HepG2 (cell line): Measurements from ENCODE around the gene TRERF1. TPM values are rescaled to one million over a fixed set of nuclear protein-coding genes. Genes with fewer than 3 reads are reported as not detected.

Experiments
- AGO2 ChIP-seq: fragments of 200-400 bp; formaldehyde crosslinking; optimal IDR thresholded peaks from 2 replicates; pipeline ENCODE3; 2017; ENCODE audit warnings: mild to moderate bottlenecking, low read depth, low read length, moderate library complexity
- ATF5 ChIP-seq: sonication (generic); formaldehyde crosslinking; IDR thresholded peaks from 2 replicates; pipeline ENCODE4 v1.4.0; 2020; ENCODE audit warnings: mild to moderate bottlenecking, low read depth, missing genetic modification reagents
- HMG20B ChIP-seq: conservative IDR thresholded peaks from 2 replicates; pipeline ENCODE4 v1.6.1; 2016; ENCODE audit warnings: missing genetic modification reagents, missing compliant biosample characterization
- KAT2B ChIP-seq: fragments of 150-350 bp; IDR thresholded peaks from 2 replicates; pipeline ENCODE4 v1.6.1; 2014; ENCODE audit warnings: low read depth, low read length, borderline replicate concordance
- MZF1 ChIP-seq: sonication (generic); formaldehyde crosslinking; IDR thresholded peaks from 2 replicates; pipeline ENCODE4 v1.8.1; 2023; ENCODE audit warnings: mild to moderate bottlenecking, missing genetic modification reagents, borderline replicate concordance
- ONECUT2 ChIP-seq: sonication (generic); formaldehyde crosslinking; IDR thresholded peaks from 2 replicates; pipeline ENCODE4 v1.4.0; 2020; ENCODE audit warnings: missing genetic modification reagents
- POLR2AphosphoS5 ChIP-seq: IDR thresholded peaks from 2 replicates; pipeline ENCODE4 v1.6.1; 2012; ENCODE audit warnings: low read depth, low read length
- RBAK ChIP-seq: sonication (generic); formaldehyde crosslinking; IDR thresholded peaks from 2 replicates; pipeline ENCODE4 v1.5.1; 2020; ENCODE audit warnings: mild to moderate bottlenecking, missing genetic modification reagents
- REPIN1 ChIP-seq: sonication (generic); formaldehyde crosslinking; IDR thresholded peaks from 2 replicates; pipeline ENCODE4 v1.8.0; 2022; ENCODE audit warnings: missing genetic modification reagents, low read depth, mild to moderate bottlenecking, borderline replicate concordance
- RFX1 ChIP-seq: fragments of 450-650 bp; IDR thresholded peaks from 2 replicates; pipeline ENCODE4 v1.6.1; 2017
- SMAD9 ChIP-seq: sonication (generic); formaldehyde crosslinking; IDR thresholded peaks from 2 replicates; pipeline ENCODE4 v1.5.1; 2020; ENCODE audit warnings: mild to moderate bottlenecking, missing genetic modification reagents
- SRSF1 ChIP-seq: fragments of 200-400 bp; formaldehyde crosslinking; optimal IDR thresholded peaks from 2 replicates; pipeline ENCODE3; 2017; ENCODE audit warnings: mild to moderate bottlenecking, low read depth, low read length, moderate library complexity
- STAG1 ChIP-seq: sonication (generic); formaldehyde crosslinking; IDR thresholded peaks from 2 replicates; pipeline ENCODE4 v1.4.0; 2020; ENCODE audit warnings: missing genetic modification reagents
- TP53 ChIP-seq: sonication (generic); formaldehyde crosslinking; conservative IDR thresholded peaks from 2 replicates; pipeline ENCODE4 v1.4.0; 2020; ENCODE audit warnings: missing genetic modification reagents
- YEATS4 ChIP-seq: sonication (generic); formaldehyde crosslinking; IDR thresholded peaks from 2 replicates; pipeline ENCODE4 v1.4.0; 2020; ENCODE audit warnings: missing genetic modification reagents, borderline replicate concordance
- ZBTB43 ChIP-seq: sonication (generic); formaldehyde crosslinking; conservative IDR thresholded peaks from 2 replicates; pipeline ENCODE4 v1.4.0; 2020; ENCODE audit warnings: missing genetic modification reagents
- ZNF260 ChIP-seq: sonication (generic); formaldehyde crosslinking; IDR thresholded peaks from 2 replicates; pipeline ENCODE4 v1.4.0; 2020; ENCODE audit warnings: missing genetic modification reagents, low read depth, mild to moderate bottlenecking, borderline replicate concordance
- ZNF572 ChIP-seq: sonication (generic); formaldehyde crosslinking; IDR thresholded peaks from 2 replicates; pipeline ENCODE4 v1.5.1; 2020; ENCODE audit warnings: mild to moderate bottlenecking, missing genetic modification reagents
- ZNF773 ChIP-seq: sonication (generic); formaldehyde crosslinking; IDR thresholded peaks from 2 replicates; pipeline ENCODE4 v1.4.0; 2020; ENCODE audit warnings: missing genetic modification reagents, borderline replicate concordance
- polyA plus RNA-seq, 8 experiments: library from polyadenylated mRNA; depleted of rRNA in 3 of 8; stranded (reverse) in 7 of 8; unstranded in 1 of 8; fragments of >200 nt; fragmentation: Illumina TruSeq in 4 of 8; extraction: Trizol in 4 of 8; gene quantifications; 2 replicates each; pipeline versions ENCODE4 v1.2.1 to v1.2.3, GENCODE V29; 2011 to 2016; ENCODE audit warnings: low read depth in 4 of 8, missing spikeins in 1 of 8, mixed read lengths in 1 of 8; ENCODE audit not compliant: insufficient read depth in 1 of 8
- total RNA-seq, 5 experiments: library from RNA; depleted of rRNA; stranded (reverse); fragments of >200 nt; fragmentation: Illumina TruSeq; extraction: Trizol; gene quantifications; 2 replicates each; pipeline ENCODE4 v1.2.3, GENCODE V29; 2016; ENCODE audit warnings: low read depth in 1 of 5
- TF ChIP-seq, protein P1 (sequence below): sonication (generic); formaldehyde crosslinking; IDR thresholded peaks from 2 replicates; pipeline ENCODE4 v1.9.0; 2021; ENCODE audit warnings: missing genetic modification reagents, borderline replicate concordance
- TF ChIP-seq, protein P2 (sequence below): sonication (generic); formaldehyde crosslinking; IDR thresholded peaks from 2 replicates; pipeline ENCODE4 v1.8.1; 2023; ENCODE audit warnings: mild to moderate bottlenecking, missing genetic modification reagents
- TF ChIP-seq, protein P3 (sequence below): sonication (generic); formaldehyde crosslinking; IDR thresholded peaks from 2 replicates; pipeline ENCODE4 v1.8.0; 2022; ENCODE audit warnings: missing genetic modification reagents, mild to moderate bottlenecking, borderline replicate concordance

The TRERF1 gene
- total and polyA plus RNA-seq, 2 of the 13 experiments (the other 11 are each of a cell fraction or from before 2014, with no cell fraction given), result 0.02 TPM; not detected in 1

GRCh38 chr6:42217519-42218367, 234.0 kb downstream of the TRERF1 start, which contains the start of gene MRPS10 (continued):
- TF ChIP-seq, protein P1, sequence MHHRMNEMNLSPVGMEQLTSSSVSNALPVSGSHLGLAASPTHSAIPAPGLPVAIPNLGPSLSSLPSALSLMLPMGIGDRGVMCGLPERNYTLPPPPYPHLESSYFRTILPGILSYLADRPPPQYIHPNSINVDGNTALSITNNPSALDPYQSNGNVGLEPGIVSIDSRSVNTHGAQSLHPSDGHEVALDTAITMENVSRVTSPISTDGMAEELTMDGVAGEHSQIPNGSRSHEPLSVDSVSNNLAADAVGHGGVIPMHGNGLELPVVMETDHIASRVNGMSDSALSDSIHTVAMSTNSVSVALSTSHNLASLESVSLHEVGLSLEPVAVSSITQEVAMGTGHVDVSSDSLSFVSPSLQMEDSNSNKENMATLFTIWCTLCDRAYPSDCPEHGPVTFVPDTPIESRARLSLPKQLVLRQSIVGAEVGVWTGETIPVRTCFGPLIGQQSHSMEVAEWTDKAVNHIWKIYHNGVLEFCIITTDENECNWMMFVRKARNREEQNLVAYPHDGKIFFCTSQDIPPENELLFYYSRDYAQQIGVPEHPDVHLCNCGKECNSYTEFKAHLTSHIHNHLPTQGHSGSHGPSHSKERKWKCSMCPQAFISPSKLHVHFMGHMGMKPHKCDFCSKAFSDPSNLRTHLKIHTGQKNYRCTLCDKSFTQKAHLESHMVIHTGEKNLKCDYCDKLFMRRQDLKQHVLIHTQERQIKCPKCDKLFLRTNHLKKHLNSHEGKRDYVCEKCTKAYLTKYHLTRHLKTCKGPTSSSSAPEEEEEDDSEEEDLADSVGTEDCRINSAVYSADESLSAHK (CRISPR knock-in tag), result no peak; the same call in 1 of the 2 replicates
- peak; percentile 48; the same call in 1 of the 2 replicates for TF ChIP-seq ZNF572
- TF ChIP-seq STAG1 (CRISPR knock-in tag), result no peak
- TF ChIP-seq HMG20B, result peak; percentile 55; the same call in 1 of the 2 replicates
- no peak for TF ChIP-seq SRSF1
- TF ChIP-seq ONECUT2, result no peak; the same call in 1 of the 2 replicates
- TF ChIP-seq, protein P2, sequence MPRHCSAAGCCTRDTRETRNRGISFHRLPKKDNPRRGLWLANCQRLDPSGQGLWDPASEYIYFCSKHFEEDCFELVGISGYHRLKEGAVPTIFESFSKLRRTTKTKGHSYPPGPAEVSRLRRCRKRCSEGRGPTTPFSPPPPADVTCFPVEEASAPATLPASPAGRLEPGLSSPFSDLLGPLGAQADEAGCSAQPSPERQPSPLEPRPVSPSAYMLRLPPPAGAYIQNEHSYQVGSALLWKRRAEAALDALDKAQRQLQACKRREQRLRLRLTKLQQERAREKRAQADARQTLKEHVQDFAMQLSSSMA (CRISPR knock-in tag), result no peak
- peak; percentile 91 for TF ChIP-seq YEATS4 (CRISPR knock-in tag)
- TF ChIP-seq MZF1 (CRISPR knock-in tag), result no peak
- TF ChIP-seq SMAD9 (CRISPR knock-in tag), result no peak
- TF ChIP-seq REPIN1, result peak; percentile 80; the same call in 1 of the 2 replicates
- no peak for TF ChIP-seq KAT2B
- TF ChIP-seq POLR2AphosphoS5, result peak; percentile 91
- no peak; the same call in 1 of the 2 replicates for TF ChIP-seq TP53 (CRISPR knock-in tag)
- TF ChIP-seq RFX1, result no peak
- TF ChIP-seq RBAK (CRISPR knock-in tag), result no peak
- TF ChIP-seq AGO2, result no peak
- TF ChIP-seq ATF5 (CRISPR knock-in tag), result no peak
- TF ChIP-seq ZNF773 (CRISPR knock-in tag), result no peak
- TF ChIP-seq, protein P3, sequence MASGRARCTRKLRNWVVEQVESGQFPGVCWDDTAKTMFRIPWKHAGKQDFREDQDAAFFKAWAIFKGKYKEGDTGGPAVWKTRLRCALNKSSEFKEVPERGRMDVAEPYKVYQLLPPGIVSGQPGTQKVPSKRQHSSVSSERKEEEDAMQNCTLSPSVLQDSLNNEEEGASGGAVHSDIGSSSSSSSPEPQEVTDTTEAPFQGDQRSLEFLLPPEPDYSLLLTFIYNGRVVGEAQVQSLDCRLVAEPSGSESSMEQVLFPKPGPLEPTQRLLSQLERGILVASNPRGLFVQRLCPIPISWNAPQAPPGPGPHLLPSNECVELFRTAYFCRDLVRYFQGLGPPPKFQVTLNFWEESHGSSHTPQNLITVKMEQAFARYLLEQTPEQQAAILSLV (CRISPR knock-in tag), result 0 out of 2 replicates have a peak, but pooled peaks have one; percentile 47
- TF ChIP-seq ZNF260 (CRISPR knock-in tag), result no peak
- TF ChIP-seq ZBTB43 (CRISPR knock-in tag), result peak; percentile 41; the same call in 1 of the 2 replicates
